HEK293 (cell line): ENCODE results near the gene RABGGTA.
A peak's percentile ranks its signal among the peaks of the same experiment; 100 is the strongest.

ENCODE experiments used
- CTCF ChIA-PET: fragments of 350-600 bp; formaldehyde crosslinking; extraction: SDS; loops from one replicate; lab custom pipeline; 2021; ENCODE audit warnings: antibody characterized with exemption; lab: Yijun Ruan, JAX
- POLR2A ChIA-PET: fragments of 300-600 bp; formaldehyde crosslinking; extraction: SDS; loops from one replicate; lab custom pipeline; 2020; ENCODE audit warnings: antibody characterized with exemption, inconsistent platforms; lab: Yijun Ruan, JAX
- H3K27ac ChIP-seq: fragments of 200-500 bp; sonication (Bioruptor generic); 2 replicates; pipeline ENCODE4 v1.5.1; 2014; ENCODE audit warnings: low read depth, low read length, control low read depth, inconsistent platforms; ENCODE audit errors: extremely low read depth
- H3K36me3 ChIP-seq, 2 experiments: fragments of 200-500 bp in 1 of 2; sonication (Bioruptor generic) in 1 of 2; 1 replicate in 1 of 2; 2 replicates in 1 of 2; pipeline ENCODE4 v1.5.1; 2014 to 2017; ENCODE audit warnings: inconsistent platforms in 2 of 2, low read length in 2 of 2; ENCODE audit not compliant: control insufficient read depth in 2 of 2, insufficient read depth in 1 of 2
- H3K4me1 ChIP-seq: fragments of 200-500 bp; sonication (Bioruptor generic); 2 replicates; pipeline ENCODE4 v1.5.1; 2014; ENCODE audit warnings: mild to moderate bottlenecking, low read length, inconsistent platforms; ENCODE audit not compliant: control insufficient read depth, insufficient read depth
- H3K4me3 ChIP-seq: 2 replicates; pipeline ENCODE4 v1.5.1; 2011; ENCODE audit warnings: low read depth, mild to moderate bottlenecking, control low read depth, low read length, moderate library complexity
- H3K9me3 ChIP-seq: fragments of 200-500 bp; sonication (Bioruptor generic); 2 replicates; pipeline ENCODE4 v1.5.1; 2014; ENCODE audit warnings: low read depth, low read length, inconsistent platforms; ENCODE audit not compliant: control insufficient read depth, insufficient read depth
- BCL11A ChIP-seq: fragments of 450-650 bp; formaldehyde crosslinking; IDR thresholded peaks from 2 replicates; pipeline ENCODE4 v1.5.1; 2016; ENCODE audit warnings: low read depth, missing biosample characterization, missing genetic modification characterization
- GFI1B ChIP-seq: fragments of 450-650 bp; formaldehyde crosslinking; IDR thresholded peaks from 2 replicates; pipeline ENCODE4 v1.5.1; 2016; ENCODE audit warnings: missing biosample characterization, missing genetic modification characterization
- KLF16 ChIP-seq: fragments of 450-650 bp; formaldehyde crosslinking; IDR thresholded peaks from 2 replicates; pipeline ENCODE4 v1.5.1; 2017; ENCODE audit warnings: missing biosample characterization, missing genetic modification characterization
- OVOL3 ChIP-seq: fragments of 450-650 bp; formaldehyde crosslinking; IDR thresholded peaks from 2 replicates; pipeline ENCODE4 v1.5.1; 2016; ENCODE audit warnings: missing biosample characterization, missing genetic modification characterization
- PBX3 ChIP-seq: sonication (generic); formaldehyde crosslinking; IDR thresholded peaks from 2 replicates; pipeline ENCODE4 v1.8.1; 2022; ENCODE audit warnings: mild to moderate bottlenecking, moderate library complexity, missing genetic modification reagents
- RBAK ChIP-seq: fragments of 450-650 bp; formaldehyde crosslinking; IDR thresholded peaks from 2 replicates; pipeline ENCODE4 v1.5.1; 2016; ENCODE audit warnings: missing biosample characterization, missing genetic modification characterization
- SCRT1 ChIP-seq: fragments of 450-650 bp; formaldehyde crosslinking; IDR thresholded peaks from 2 replicates; pipeline ENCODE4 v1.5.1; 2016; ENCODE audit warnings: missing biosample characterization, missing genetic modification characterization, borderline replicate concordance
- SP3 ChIP-seq: fragments of 450-650 bp; formaldehyde crosslinking; IDR thresholded peaks from 2 replicates; pipeline ENCODE4 v1.5.1; 2016; ENCODE audit warnings: missing biosample characterization, missing genetic modification characterization
- ZBTB20 ChIP-seq: fragments of 450-650 bp; formaldehyde crosslinking; IDR thresholded peaks from 2 replicates; pipeline ENCODE4 v1.5.1; 2016; ENCODE audit warnings: missing biosample characterization, missing genetic modification characterization
- ZNF112 ChIP-seq: fragments of 450-650 bp; formaldehyde crosslinking; IDR thresholded peaks from 2 replicates; pipeline ENCODE4 v1.5.0; 2017; ENCODE audit warnings: missing biosample characterization, missing genetic modification characterization
- ZNF132 ChIP-seq: fragments of 450-650 bp; formaldehyde crosslinking; IDR thresholded peaks from 2 replicates; pipeline ENCODE4 v1.5.1; 2017; ENCODE audit warnings: missing biosample characterization, missing genetic modification characterization, borderline replicate concordance
- ZNF184 ChIP-seq: fragments of 450-650 bp; IDR thresholded peaks from 2 replicates; pipeline ENCODE4 v1.5.1; 2018; ENCODE audit warnings: missing biosample characterization, mild to moderate bottlenecking, missing genetic modification characterization
- ZNF221 ChIP-seq: fragments of 450-650 bp; formaldehyde crosslinking; IDR thresholded peaks from 2 replicates; pipeline ENCODE4 v1.5.1; 2017; ENCODE audit warnings: missing biosample characterization, missing genetic modification characterization, borderline replicate concordance
- ZNF423 ChIP-seq: fragments of 450-650 bp; formaldehyde crosslinking; IDR thresholded peaks from 2 replicates; pipeline ENCODE4 v1.5.1; 2016; ENCODE audit warnings: missing biosample characterization, missing genetic modification characterization
- ZNF501 ChIP-seq: fragments of 450-650 bp; formaldehyde crosslinking; IDR thresholded peaks from 2 replicates; pipeline ENCODE4 v1.5.1; 2016; ENCODE audit warnings: missing biosample characterization, missing genetic modification characterization
- ZNF585B ChIP-seq: fragments of 450-650 bp; formaldehyde crosslinking; IDR thresholded peaks from 2 replicates; pipeline ENCODE4 v1.5.1; 2016; ENCODE audit warnings: missing biosample characterization, missing genetic modification characterization
- ZNF600 ChIP-seq: fragments of 450-650 bp; formaldehyde crosslinking; IDR thresholded peaks from 2 replicates; pipeline ENCODE4 v1.5.1; 2016; ENCODE audit warnings: missing biosample characterization, missing genetic modification characterization
- ZNF654 ChIP-seq: fragments of 450-650 bp; formaldehyde crosslinking; IDR thresholded peaks from 2 replicates; pipeline ENCODE4 v1.5.1; 2016; ENCODE audit warnings: low read depth, missing biosample characterization, missing genetic modification characterization
- ZNF76 ChIP-seq: fragments of 450-650 bp; formaldehyde crosslinking; IDR thresholded peaks from 2 replicates; pipeline ENCODE4; 2016; ENCODE audit warnings: low read depth, missing biosample characterization, missing genetic modification characterization, borderline replicate concordance
- ZSCAN23 ChIP-seq: fragments of 450-650 bp; formaldehyde crosslinking; IDR thresholded peaks from 2 replicates; pipeline ENCODE4 v1.5.1; 2016; ENCODE audit warnings: missing biosample characterization, missing genetic modification characterization
- TF ChIP-seq, protein P1 (sequence below): fragments of 450-650 bp; formaldehyde crosslinking; IDR thresholded peaks from 2 replicates; pipeline ENCODE4 v1.5.1; 2016; ENCODE audit warnings: missing biosample characterization, missing genetic modification characterization, borderline replicate concordance

RABGGTA gene

DNA sequence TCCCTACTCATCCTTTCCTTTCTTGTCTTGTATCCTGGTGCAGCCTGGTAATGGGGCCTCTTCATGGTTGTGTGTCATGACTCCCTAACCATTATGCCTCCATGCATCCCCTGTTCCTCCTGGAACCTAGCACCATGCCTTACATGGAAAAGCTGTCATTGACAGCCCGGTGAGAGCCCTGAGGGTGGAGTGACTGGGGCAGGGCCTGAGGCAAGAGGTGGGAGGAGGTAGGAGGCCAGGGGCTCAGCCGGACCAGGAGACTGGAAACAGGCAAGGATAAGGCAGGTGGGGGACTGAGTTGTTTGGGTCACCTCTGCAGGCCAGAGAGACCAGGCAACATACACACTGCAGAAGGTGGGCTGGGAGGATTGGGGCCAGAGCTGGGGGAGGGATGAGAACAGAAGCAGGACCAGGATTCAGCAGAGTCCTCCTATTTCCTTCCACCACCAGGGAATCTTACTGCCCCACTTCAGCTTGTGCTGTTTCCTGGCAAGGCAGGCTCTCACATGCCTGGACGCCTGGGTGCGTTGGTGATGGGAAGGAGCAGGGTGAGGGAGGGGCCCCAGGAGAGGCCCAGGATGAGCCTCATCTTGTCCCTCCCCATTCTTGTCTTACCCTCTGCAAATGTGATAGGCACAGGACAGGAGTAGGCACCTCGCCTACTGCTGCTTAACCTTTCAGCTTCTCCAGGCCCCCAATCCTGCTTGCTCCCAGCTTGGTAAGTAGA is 38.3 kb upstream of the RABGGTA start, which contains the start of gene LTB4R2 (continued):
- TF ChIP-seq PBX3 (CRISPR knock-in tag) (no peak), ZNF184 (tag by site-specific recombination) (no peak), GFI1B (tag by site-specific recombination) (no peak), KLF16 (tag by site-specific recombination) (no peak)

- no peak overlapping the region for H3K4me3 ChIP-seq
- TF ChIP-seq SCRT1 (tag by site-specific recombination) (no peak), ZBTB20 (tag by site-specific recombination) (0 out of 2 replicates have a peak, but pooled peaks have one; percentile 6), ZNF76 (tag by site-specific recombination) (no peak), OVOL3 (tag by site-specific recombination) (no peak)
- TF ChIP-seq, all 188 proteins: peak for 1
- POLR2A ChIA-PET = interaction anchor here (0.8 to 2.7 kb wide), 9 partner anchors 9 to 173 kb away, joined by 3 to 15 read pairs (median 4); partner anchors contain the start of genes DHRS1, NOP9, PSME1 and RABGGTA
- H3K9me3 ChIP-seq = no peaks in the 10 kb centered on the region
- H3K36me3 ChIP-seq = peaks cover 15 to 89% of the 10 kb centered on the region in 2 experiments
- no peaks in the 10 kb centered on the region for H3K4me1 ChIP-seq
- CTCF ChIA-PET = interaction anchor here (0.5 to 5.1 kb wide), 43 partner anchors 8 to 1364 kb away, joined by 3 to 70 read pairs (median 4); partner anchors contain the start of genes CBLN3, CHMP4A, DHRS1 and KHNYN
- H3K27ac ChIP-seq = no peak overlapping the region
These were observed 37.1 kb upstream of the RABGGTA start for GRCh38 chr14:24308342-24309124.

DNA sequence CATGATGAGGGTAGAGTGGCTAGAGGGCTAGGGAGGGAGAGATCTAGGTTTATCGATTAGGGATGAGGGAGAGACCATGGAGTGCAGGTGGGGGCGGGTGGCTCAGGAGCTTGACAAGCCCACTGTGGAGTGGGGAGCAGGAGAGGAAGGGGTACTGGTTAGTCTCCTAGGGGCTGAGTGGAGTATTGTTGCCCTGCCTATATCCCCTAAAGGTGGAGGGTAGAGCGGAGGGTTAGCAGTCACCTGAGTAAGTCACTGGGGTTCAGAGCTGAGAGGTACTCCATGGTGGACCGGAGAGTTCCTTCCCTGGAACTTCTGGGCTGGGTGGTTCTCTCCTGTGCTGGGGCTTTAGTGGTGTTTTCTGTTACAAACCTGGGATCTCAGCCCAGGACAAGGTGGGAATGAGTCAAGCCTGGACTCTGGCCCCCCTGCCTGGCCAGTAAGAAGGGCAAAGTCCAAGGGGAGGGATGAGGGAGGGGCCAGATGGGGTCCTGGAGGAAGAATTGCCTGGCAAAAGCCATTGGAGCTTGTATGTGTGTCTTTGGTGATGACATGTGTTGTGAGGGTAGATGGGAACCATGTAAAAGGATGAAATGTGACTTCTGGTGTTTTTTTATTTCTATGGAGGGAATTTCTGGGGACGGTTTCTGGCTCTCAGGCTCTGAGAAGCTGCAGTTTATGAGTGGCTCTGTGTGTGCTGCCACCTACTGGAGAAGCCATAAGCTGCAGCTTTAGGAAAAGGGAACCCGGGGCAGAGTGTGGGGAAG is 36.4 kb upstream of the RABGGTA start, which contains the start of gene CIDEB:
TSS of gene CIDEB (minus strand) at position 403 of the 767 bp plus-strand sequence. CDS start at position 284, 119 bp downstream.
- no peak within 1 kb of the TSS for H3K4me3 ChIP-seq
- CTCF ChIA-PET = interaction anchor here (0.6 to 5.1 kb wide), 45 partner anchors 9 to 683 kb away, joined by 3 to 70 read pairs (median 4); partner anchors contain the start of genes CBLN3, CHMP4A, DHRS1 and KHNYN
- POLR2A ChIA-PET = interaction anchor here (0.8 to 2.7 kb wide), 15 partner anchors 8 to 193 kb away, joined by 3 to 15 read pairs (median 3); partner anchors contain the start of genes CBLN3, DCAF11, DHRS1 and KHNYN
- no peaks in the 10 kb centered on the region for H3K9me3 ChIP-seq
- H3K36me3 ChIP-seq = peaks cover 20 to 92% of the 10 kb centered on the region in 2 experiments
- no peak within 1 kb of the TSS for H3K27ac ChIP-seq
- no peaks in the 10 kb centered on the region for H3K4me1 ChIP-seq
- 0 out of 2 replicates have a peak, but pooled peaks have one; percentile 9 for TF ChIP-seq ZNF600 (tag by site-specific recombination)
- no peak for TF ChIP-seq ZNF501
- TF ChIP-seq GFI1B (tag by site-specific recombination) = no peak
- TF ChIP-seq SP3 (tag by site-specific recombination) = no peak
- TF ChIP-seq ZNF585B (tag by site-specific recombination) = no peak
- TF ChIP-seq ZNF112 (tag by site-specific recombination) = no peak
- no peak for TF ChIP-seq ZNF423 (tag by site-specific recombination)
- peak; percentile 33; the same call in 1 of the 2 replicates for TF ChIP-seq ZNF76 (tag by site-specific recombination)
- TF ChIP-seq BCL11A = no peak
- no peak for TF ChIP-seq RBAK
- peak; percentile 40 for TF ChIP-seq ZNF654
- no peak for TF ChIP-seq ZNF221
- TF ChIP-seq ZSCAN23 = no peak
- TF ChIP-seq, protein P1, sequence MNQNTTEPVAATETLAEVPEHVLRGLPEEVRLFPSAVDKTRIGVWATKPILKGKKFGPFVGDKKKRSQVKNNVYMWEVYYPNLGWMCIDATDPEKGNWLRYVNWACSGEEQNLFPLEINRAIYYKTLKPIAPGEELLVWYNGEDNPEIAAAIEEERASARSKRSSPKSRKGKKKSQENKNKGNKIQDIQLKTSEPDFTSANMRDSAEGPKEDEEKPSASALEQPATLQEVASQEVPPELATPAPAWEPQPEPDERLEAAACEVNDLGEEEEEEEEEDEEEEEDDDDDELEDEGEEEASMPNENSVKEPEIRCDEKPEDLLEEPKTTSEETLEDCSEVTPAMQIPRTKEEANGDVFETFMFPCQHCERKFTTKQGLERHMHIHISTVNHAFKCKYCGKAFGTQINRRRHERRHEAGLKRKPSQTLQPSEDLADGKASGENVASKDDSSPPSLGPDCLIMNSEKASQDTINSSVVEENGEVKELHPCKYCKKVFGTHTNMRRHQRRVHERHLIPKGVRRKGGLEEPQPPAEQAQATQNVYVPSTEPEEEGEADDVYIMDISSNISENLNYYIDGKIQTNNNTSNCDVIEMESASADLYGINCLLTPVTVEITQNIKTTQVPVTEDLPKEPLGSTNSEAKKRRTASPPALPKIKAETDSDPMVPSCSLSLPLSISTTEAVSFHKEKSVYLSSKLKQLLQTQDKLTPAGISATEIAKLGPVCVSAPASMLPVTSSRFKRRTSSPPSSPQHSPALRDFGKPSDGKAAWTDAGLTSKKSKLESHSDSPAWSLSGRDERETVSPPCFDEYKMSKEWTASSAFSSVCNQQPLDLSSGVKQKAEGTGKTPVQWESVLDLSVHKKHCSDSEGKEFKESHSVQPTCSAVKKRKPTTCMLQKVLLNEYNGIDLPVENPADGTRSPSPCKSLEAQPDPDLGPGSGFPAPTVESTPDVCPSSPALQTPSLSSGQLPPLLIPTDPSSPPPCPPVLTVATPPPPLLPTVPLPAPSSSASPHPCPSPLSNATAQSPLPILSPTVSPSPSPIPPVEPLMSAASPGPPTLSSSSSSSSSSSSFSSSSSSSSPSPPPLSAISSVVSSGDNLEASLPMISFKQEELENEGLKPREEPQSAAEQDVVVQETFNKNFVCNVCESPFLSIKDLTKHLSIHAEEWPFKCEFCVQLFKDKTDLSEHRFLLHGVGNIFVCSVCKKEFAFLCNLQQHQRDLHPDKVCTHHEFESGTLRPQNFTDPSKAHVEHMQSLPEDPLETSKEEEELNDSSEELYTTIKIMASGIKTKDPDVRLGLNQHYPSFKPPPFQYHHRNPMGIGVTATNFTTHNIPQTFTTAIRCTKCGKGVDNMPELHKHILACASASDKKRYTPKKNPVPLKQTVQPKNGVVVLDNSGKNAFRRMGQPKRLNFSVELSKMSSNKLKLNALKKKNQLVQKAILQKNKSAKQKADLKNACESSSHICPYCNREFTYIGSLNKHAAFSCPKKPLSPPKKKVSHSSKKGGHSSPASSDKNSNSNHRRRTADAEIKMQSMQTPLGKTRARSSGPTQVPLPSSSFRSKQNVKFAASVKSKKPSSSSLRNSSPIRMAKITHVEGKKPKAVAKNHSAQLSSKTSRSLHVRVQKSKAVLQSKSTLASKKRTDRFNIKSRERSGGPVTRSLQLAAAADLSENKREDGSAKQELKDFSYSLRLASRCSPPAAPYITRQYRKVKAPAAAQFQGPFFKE (tag by site-specific recombination) = no peak
- TF ChIP-seq ZNF132 (tag by site-specific recombination) = no peak
